Activated CD4-positive, alpha-beta T cell treated with anti-CD3 and anti-CD28 coated beads, Interleukin-2, Interleukin-4, amounts not matched to agents 100 ng/mL and 50 ng/mL, durations not matched to agents 16 hours and 8 hours (primary cell): Measurements from ENCODE around the gene TMIGD2.

Experiments
- DNase-seq: peaks from one replicate; pipeline ENCODE4 v3.0.0-alpha.2; 2020; ENCODE audit warnings: low spot score

Gene TMIGD2

DNA sequence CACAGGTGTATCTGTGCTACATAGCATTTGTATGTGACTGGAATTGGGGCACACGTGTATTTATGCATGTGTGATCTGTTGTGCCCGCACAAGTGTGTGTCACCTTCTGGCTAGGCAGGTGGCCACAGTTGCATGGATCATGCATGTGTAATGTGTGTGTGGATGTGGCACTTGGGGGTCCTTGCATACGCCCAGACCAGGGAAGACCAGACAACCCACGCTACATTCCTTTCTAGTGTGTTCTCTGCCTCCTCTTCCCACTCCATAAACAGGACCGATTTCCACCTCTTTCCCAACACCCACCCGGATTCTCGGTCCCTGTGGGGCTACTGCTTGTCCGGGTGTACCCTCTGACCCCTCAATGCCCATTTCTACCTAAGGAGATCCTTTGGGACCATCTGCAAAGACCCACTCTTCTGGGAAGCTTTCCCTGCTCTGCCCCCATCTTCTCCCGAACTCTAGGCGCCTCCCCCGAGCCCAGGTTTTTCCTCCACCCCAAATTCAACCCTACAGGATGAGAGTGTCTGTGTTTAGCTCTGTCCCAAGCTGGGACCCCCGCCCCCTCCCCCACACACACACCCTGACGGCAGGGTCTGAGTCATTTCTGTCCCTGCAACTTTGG is 24.1 kb upstream of the TMIGD2 start:
- no peak for DNase-seq

DNA sequence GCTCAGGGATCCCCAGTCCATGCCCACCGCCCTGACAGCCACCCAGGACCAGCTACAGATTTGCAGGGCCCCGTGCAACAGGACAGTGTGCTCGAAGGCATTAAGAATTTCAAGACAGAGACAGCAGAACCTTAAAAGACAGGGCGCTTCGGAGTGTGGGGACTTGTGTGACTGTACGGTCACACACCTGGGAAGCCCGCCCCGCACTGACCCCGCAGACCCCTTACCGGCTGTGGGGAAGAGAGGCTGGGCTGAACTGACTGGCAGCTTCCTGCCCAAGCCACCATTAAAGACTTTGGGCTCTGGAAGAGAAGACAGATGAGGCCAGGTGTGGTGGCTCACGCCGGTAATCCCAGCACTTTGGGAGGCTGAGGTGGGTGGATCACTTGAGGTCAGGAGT is 22.0 kb upstream of the TMIGD2 start:
- DNase-seq = no peak

DNA sequence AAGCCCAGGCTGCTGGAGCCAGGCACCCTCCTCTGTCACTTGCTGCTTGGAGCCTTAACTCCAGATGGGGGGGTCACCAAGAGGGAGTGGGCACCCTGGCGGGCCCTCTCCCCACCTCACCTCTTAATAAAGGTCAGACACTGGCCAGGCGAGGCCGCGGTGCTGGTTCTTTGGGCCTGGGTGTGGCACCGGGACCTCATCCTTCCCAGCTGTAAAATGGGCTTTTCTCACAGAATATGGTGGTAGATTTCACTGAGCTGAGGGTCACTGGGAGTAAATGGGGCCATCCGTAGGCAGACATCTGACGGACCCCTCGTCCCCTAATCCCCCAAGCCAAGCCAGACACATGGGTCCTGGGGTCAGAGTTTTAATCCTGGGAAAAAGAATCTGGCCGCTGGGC is 21.5 kb upstream of the TMIGD2 start:
- no peak for DNase-seq

DNA sequence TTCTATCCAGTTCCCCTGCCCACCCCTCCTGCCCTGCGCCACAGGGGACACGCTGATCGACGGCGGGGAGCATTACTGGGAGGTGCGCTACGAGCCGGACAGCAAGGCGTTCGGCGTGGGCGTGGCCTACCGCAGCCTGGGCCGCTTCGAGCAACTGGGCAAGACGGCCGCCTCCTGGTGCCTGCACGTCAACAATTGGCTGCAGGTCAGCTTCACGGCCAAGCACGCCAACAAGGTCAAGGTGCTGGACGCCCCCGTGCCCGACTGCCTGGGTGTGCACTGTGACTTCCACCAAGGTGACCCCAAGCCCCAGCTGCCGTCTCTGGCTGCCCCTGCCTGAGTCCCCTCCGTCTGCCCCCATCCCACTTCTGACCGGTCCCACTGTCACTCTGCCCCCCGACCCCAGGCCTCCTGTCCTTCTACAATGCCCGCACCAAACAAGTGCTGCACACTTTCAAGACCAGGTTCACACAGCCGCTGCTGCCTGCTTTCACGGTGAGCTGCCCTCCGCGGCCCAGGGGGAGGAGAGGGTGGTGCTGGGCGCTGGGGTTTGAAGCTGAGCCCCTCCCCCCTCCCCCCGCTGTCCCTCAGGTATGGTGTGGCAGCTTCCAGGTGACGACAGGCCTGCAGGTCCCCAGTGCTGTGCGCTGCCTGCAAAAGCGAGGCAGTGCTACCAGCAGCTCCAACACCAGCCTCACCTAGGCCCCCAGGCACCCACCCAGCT is 20.9 kb upstream of the TMIGD2 start:
- DNase-seq = no peak

DNA sequence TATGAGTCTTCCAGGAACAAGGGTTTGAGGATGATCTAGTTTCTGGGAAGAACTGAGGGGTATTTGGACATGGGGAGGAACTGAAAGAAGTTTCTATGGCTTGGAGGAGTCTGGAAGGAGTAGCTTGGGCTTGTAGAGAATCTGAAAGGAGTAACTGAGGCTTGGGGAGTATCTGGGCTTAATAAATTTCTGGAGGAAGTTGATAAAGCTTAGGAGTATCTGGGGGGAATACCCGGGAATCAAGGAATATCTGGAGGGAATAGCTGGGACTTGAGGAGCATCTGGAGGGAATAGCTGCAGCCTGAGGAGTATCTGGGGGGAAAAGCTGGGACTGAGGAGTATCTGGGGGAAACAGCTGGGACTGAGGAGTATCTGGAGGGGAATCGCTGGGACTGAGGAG is 18.2 kb upstream of the TMIGD2 start:
- no peak for DNase-seq

DNA sequence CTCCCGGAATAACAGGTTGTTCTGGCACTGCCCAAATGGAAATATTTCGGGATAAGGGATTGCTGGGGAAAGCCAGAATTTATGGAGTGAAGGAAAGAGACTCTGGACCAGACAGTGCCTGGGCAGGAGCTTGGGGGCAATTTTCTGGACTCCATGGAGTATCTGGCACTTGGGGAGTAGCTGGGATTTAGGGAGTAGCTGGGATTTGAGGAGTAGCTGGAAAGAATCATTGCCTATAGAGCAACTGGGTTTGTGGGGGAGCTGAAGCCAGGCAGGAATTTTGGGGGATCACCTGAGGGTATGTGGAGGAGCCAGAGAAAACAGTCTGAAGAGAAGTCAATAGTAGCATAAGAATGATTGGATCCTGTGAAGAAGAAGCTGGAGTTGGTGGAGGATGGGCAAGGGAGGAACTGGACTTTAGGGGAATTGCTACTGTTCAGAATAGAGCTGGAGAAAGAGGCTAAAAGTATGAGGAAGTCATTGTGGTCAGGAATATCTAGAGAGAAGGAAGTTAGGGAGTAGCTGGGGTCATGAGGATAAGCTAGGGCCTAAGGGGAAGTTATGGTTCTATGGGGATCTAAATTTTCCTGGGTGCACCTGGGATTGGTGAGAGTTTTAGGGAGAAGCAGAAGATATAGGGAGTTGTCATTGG is 17.0 kb upstream of the TMIGD2 start:
- DNase-seq = no peak

DNA sequence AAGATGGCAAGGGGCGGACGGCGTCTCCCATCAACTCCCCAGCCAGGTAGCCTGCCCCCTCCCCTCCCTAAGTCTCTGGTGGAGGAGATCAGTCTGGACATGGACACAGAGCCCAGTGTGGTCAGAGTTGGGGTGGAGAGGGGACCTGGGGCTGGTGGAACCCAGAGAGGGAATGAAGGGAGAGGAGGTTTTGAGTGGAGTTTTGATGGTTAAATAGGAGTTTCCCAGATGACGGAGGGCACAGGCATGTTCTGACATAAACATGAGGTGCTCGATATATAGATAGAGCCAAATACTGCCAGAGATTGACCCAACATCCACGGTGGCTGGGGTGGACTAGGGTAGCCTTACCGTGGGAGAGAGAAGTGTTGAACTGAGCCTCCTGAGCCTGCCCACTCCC is 16.3 kb upstream of the TMIGD2 start:
- DNase-seq = no peak

DNA sequence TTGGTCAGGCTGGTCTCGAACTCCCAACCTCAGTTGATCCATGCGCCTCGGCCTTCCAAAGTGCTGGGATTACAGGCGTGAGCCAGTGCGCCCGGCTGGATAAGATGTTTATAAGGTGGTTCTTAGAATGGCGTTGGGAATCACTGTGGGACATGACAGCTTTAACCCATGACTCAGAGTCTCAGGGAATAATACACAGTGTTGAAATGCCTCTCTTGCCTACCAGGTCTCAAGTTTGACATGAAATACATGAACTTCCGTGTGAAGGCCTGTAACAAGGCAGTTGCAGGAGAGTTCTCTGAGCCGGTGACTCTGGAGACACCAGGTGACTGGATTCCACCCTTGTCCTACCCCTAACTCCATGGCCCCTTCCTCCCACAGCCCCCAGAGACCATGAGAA is 14.8 kb upstream of the TMIGD2 start:
- DNase-seq = no peak

DNA sequence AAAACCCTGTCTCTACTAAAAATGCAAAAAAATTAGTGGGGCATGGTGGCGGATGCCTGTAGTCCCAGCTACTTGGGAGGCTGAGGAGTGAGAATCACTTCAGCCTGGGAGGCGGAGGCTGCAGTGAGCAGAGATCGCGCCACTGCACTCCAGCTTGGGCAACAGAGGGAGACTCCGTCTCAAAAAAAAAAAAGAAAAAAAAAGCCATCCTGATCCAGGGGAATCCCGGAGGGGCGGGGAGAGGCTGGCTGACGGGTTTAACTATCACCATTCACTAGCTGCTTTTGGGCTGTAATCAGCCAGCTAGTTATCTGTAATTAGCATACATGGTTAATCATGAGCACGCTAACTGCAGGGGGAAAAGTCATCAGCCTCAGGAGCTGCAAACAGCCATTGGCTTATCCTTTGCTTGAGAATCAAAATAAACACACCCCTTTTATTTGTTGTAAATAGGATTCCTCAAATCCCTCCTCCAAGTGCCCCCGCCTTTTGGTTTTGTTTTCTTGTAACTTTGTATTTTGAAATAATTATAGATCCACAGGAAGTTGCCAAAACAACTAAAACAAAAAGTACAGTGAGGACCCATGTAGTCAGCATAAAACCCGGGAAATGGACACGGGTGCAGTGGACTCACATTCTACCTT is 11.8 kb upstream of the TMIGD2 start:
- DNase-seq = no peak

DNA sequence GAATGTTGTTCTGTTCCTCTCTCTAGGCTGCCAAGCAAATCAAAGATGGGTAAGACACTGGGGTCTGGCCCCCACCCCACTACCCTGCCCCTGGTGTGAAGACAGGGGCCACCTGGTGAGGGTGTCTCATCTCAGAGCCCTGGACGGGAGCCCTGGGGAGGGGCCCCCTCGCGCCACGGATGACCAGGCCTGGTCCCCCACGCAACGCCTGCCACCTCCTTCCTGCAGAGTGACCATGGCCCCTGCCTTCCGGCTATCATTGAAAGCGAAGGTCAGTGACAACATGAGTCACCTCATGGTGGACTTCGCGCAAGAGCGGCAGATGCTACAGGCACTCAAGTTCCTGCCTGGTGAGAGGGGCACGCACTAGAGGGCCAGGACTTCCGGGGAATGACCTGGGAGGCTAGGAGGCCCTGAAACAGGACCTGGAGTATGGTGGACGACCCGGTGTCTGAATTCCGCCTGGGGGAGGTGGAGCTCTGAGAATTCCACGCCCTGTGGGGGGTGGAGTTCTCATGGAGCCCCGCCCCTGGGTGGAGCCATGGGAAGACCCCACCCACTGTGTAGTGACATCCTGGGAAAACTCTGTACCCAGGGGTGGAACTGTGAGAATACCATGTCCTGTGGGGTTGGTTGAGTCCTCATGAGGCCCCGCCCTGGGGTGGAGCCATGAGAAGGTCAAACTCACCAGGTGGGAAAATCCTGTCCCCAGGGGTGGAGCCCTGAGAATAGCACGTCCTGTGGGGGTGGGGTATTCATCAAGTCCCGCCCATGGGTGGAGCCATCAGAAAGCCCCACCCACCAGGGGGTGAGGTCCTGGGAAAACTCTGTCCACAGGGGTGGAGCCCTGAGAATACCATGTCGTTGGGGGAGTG is 8.3 kb upstream of the TMIGD2 start:
- DNase-seq = no peak

DNA sequence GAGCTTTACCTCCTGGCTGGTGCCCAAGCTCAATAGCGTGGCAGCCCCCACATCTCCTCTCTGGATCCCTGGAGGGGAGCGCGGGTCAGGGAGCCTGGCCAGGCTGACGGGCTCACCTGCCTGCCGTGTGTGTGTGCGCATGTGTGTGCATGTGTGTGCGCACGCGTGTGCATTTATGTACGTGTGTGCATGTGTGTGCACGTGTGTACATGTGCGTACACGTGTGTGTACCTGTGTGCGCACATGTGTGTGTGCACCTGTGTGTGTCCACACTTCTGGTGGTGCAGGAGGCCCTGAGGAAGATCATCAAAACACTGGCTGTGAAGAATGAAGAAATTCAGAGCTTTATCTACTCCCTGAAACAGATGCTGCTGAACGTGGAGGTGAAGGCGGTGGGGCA is 3.5 kb upstream of the TMIGD2 start:
- no peak for DNase-seq

DNA sequence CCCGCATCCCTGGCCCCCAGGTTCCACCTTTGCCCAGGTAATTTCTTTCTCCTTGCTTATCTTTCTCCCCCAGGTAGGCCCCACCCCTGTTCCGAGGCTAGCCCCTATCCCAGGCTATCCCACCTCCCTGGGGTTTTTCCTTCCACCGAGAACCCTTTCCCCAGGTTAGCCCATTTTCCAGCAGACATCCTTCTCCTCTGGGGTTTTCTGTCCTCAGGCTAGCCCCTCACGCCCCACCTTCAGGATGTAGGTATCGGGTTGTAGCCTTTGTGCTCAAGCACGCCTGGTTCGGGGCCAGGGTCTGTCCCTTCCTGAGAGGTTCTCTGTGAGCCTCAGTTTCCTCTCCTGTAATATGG is 3.0 kb upstream of the TMIGD2 start:
- DNase-seq = no peak

DNA sequence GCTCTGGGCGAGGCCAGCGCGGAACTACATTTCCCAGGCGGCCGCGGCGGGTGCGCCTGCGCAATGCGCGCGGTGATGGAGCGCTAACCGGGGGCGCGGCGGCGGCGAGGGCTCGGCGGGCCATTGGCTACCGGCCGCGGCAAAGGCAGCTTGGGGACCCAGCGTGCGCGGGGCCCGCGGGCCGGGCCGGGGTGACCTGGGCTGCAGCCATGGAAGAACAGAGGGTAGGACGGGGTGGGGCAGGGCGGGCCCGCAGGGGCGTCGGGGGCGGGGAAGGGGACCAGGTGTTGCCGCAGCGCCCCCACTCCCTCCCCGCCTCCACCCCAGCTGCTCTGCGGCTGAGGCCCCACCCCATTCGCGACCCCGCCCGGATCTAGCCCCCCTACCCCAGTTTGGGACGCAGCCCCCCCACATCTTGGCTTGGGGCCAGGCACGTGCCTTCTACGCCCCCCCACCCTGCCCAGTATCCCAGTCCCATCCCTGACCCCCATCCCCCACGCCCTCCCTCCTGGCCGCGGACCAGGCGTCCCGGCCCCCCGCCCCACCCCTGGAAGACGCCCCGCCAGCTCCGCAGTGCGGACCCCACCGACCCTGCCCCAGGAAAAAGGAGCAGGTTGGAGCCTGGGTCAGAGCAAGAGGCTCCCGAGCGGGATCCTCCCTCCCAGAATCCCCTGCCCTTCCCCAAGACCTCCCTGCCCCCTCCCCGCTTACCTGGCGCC is 2.5 kb upstream of the TMIGD2 start, which contains the start of gene FSD1:
TSS of gene FSD1 (plus strand) at position 61 of the 719 bp plus-strand sequence. CDS start at position 210, 149 bp downstream.
- peak; percentile 85 for DNase-seq

DNA sequence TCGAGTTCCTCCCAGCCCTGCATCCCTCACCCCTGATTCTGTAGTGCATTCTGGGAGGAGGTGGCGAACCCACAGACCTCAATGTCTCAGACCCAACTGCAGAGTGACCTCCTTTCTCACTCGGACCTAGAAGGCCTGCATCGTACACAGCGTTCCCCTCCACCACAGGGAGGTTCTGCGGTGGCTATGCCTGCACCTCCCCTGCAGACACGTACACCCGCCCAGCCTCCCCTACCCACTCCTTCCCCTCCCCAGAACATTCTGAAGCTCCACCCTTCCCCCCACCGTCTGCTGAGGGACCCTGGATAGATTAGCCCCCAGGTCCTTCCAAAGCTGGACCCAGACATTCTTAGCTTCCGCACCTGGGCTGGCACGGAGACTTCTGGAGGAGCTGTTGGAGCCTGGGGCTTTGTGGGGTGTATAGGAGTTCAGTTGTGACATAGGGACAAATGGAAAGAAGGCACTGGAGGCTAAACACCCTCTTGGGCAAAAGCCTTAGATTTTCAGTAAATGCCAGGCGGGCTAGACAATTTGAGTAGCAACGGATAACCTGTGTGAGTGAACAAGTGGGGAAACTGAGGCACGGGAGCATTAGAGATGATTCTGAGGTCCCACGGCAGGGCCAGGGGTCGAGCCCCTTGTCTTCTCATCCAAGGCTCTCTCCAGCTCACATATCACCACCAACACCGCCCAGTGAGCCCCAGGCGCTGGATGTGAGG is 1.8 kb upstream of the TMIGD2 start:
- DNase-seq = no peak

DNA sequence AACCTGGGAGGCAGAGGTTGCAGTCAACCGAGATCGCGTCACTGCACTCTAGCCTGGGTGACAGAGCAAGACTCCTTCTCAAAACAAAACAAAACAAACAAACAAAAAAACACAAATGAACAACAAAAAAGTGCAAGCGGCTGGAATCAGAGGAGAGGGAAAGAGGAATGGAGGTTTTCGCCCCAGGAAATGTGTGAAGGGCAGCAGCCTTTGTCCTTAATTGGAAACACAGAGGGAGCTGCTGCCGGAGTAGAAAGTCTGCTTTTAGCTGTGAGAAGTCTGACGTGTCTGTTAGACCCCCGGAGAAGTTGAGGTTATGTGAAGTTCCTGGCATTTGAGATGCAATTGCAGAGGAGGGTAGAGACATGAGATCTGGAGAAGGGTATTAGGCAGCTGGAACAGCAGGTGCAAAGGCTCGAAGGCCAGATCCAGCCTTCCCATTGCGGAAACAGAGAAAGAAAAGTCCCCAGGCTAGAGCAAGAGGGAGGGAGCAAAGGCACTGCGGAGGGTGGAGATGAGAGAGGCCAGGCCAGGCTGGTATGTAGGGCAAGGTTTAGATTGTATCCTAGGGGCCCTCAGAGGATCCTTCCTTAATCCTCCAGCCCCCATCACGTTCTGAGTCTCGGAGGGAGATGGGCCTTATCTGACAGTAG is 473 bp downstream of the TMIGD2 start:
- DNase-seq = no peak

DNA sequence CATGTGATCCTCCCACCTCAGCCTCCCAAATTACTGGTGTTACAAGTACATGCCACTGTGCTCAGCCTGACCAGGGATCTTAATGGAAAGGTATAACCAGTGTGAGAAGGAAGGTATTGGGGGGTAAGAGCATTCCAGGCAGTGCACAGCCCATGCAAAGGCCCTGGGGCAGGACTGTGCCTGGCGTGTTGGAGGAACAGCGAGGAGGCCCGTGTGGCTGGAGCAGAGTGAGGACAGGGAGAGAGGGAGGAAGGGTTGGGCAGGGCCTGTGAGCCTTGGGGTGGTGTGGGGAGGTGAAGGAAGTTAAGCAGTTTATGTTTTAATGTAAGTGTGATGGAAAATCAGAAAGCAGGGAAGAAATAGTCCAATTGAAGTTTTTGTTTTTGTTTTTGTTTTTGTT is 1.6 kb downstream of the TMIGD2 start:
- no peak for DNase-seq

DNA sequence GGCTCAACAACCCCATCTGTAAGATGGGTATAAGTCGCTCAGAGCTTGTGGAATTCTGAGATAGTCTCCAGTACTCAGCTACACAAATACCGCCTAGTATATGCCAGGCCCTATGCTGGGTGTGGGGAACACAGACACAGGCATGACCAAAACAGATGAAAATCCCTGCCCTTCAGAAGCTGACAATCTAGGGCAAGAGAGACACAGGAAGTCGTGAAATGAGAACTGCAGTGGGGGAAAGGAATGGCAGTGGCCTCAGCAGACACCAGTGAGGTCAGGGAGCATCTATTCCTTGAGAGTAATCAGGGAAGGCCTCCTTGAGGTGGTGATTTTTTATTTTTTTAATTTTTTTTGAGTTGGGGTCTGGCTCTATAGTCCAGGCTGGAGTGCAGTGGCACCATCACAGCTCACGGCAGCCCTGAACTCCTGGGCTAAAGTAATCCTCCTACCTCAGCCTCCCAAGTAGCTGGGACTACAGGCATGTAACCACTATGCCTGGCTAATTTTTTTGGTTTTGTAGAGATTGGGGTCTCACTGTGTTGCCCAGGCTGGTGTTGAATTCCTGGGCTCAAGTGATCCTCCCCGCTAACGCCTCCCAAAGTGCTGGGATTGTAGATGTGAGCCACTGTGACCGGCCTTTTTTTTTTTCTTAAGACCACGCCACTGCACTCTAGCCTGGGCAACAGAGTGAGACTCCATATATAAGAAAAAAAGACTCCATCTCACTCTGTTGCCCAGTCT is 3.2 kb downstream of the TMIGD2 start:
- no peak for DNase-seq

DNA sequence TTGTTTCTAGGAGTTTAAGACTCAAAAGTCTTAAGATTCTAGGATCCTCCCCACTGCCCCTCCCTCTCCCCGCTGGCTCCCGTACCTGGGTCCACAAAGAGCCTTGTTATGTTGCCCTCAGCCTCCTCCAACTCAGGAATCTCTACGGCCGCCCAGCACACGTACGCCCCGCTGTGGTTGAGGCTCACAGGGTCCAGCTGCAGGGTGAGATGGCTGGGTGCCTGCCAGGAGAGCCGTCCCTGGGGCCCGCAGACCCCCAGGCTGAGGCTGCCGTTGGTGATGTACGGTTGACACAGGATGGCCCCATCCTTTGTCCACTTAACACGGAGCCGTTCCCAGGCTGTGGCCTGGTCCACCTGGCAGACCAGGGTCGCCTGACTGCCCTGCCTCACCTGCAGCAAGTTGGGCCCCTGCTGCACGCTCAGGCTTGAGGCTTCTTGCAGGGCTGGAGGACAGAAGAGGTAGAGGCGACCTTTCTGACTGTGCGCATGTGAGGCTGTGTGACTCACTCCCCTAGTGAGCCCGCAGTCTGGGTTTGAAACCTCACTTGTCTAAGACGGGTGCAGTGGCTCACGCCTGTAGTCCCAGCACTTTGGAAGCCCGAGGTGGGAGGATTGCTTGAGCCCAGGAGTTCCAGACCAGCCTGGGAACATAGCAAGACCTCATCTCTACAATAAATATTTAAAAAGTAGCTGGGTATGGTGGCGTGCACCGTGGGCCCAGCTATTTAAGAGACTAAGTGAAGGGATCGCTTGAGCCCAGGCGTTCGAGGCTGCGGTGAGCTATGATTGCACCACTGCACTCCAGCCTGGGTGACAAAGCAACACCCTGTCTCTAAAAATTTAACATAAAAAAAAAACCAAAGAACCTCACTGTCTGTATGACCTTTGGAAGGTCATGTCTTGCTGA is 4.0 kb downstream of the TMIGD2 start:
- DNase-seq = peak; percentile 19
